ENCODE results near the gene AARS1. TPM values are rescaled to one million over a fixed set of nuclear protein-coding genes. Genes with fewer than 3 reads are reported as not detected.
"Not testable (repeated sequence)": the region's sequence is repeated elsewhere in the genome, so short reads cannot be mapped to it uniquely, and the experiment has no call there.

Gene AARS1
- total and polyA plus RNA-seq, 4 donors: 53.7 to 121 (median 64.0) TPM

GRCh38 chr16:70251629-70252354 is 37.5 kb downstream of the AARS1 start, which contains the start of gene EXOSC6 (continued):
- TF ChIP-seq CTCF (IDR thresholded peaks at IDR 0.05; ENCODE audit: low read depth, low read length, missing input control) (peak; percentile 96), MAX (IDR thresholded peaks at IDR 0.05) (peak; percentile 56), HNF4G (IDR thresholded peaks at IDR 0.05) (no peak), SP1 (IDR thresholded peaks at IDR 0.05) (peak; percentile 34), RAD21 (IDR thresholded peaks at IDR 0.05) (peak; percentile 59 to 72)

GRCh38 chr16:70250748-70251628 is 38.3 kb downstream of the AARS1 start:
- H3K27ac ChIP-seq (ENCODE audit: low read depth in 1 of 2, low read length in 2 of 2): peak overlapping the region; percentile 76 to 78
- TF ChIP-seq TAF1 (conservative IDR thresholded peaks at IDR 0.05): no peak
- peak in 1 of 2 donors; percentile 43 for TF ChIP-seq RAD21 (IDR thresholded peaks at IDR 0.05)
- TF ChIP-seq EGR1 (IDR thresholded peaks at IDR 0.05; ENCODE audit: low read depth in 2 of 2): no peak
- TF ChIP-seq FOXA2 (IDR thresholded peaks at IDR 0.05): no peak
- H3K27me3 ChIP-seq (ENCODE audit: control insufficient read depth in 4 of 4, insufficient read depth in 4 of 4, low read length in 3 of 4): no peaks in the 10 kb centered on the region
- H3K9me3 ChIP-seq (ENCODE audit: control insufficient read depth in 4 of 4, low read length in 3 of 4): no peaks in the 10 kb centered on the region
- peak overlapping the region; percentile 66 to 71 for H3K9ac ChIP-seq (ENCODE audit: low read depth in 1 of 2, low read length in 2 of 2)
- H3K4me1 ChIP-seq (ENCODE audit: control insufficient read depth in 4 of 4, insufficient read depth in 4 of 4, low read length in 3 of 4): peaks cover 6 to 16% (median 13%) of the 10 kb centered on the region in 4 donors
- H3K36me3 ChIP-seq (ENCODE audit: control insufficient read depth in 4 of 4, insufficient read depth in 3 of 4, low read depth in 1 of 4, low read length in 3 of 4): peaks cover 23 to 37% (median 25%) of the 10 kb centered on the region in 4 donors
- H3K4me3 ChIP-seq (ENCODE audit: low read depth in 1 of 3, low read length in 3 of 3): peak overlapping the region; percentile 49 to 97 (median 84)
- WGBS: under 1% methylated on average over 92 of the region's 92 CpGs
- DNase-seq (ENCODE audit: low spot score): peak; percentile 57

GRCh38 chr16:70249697-70250096 is 39.6 kb downstream of the AARS1 start:
- not testable (repeated sequence) for DNase-seq (ENCODE audit: low spot score); H3K4me3 ChIP-seq (ENCODE audit: low read depth in 1 of 3, low read length in 3 of 3); H3K9ac ChIP-seq (ENCODE audit: low read depth in 1 of 2, low read length in 2 of 2); H3K9me3 ChIP-seq (ENCODE audit: control insufficient read depth in 4 of 4, low read length in 3 of 4); H3K27ac ChIP-seq (ENCODE audit: low read depth in 1 of 2, low read length in 2 of 2); H3K27me3 ChIP-seq (ENCODE audit: control insufficient read depth in 4 of 4, insufficient read depth in 4 of 4, low read length in 3 of 4)
- Histone ChIP-seq H3K4me1 (ENCODE audit: control insufficient read depth in 4 of 4, insufficient read depth in 4 of 4, low read length in 3 of 4) (peaks cover 6 to 16% (median 13%) of the 10 kb centered on the region in 4 donors), H3K36me3 (ENCODE audit: control insufficient read depth in 4 of 4, insufficient read depth in 3 of 4, low read depth in 1 of 4, low read length in 3 of 4) (peaks cover 15 to 26% (median 16%) of the 10 kb centered on the region in 4 donors)
- WGBS: 84% methylated on average over 4 of the region's 4 CpGs

- H3K36me3 ChIP-seq (ENCODE audit: control insufficient read depth in 4 of 4, insufficient read depth in 3 of 4, low read depth in 1 of 4, low read length in 3 of 4); H3K4me3 ChIP-seq (ENCODE audit: low read depth in 1 of 3, low read length in 3 of 3); H3K9ac ChIP-seq (ENCODE audit: low read depth in 1 of 2, low read length in 2 of 2); H3K27me3 ChIP-seq (ENCODE audit: control insufficient read depth in 4 of 4, insufficient read depth in 4 of 4, low read length in 3 of 4); H3K27ac ChIP-seq (ENCODE audit: low read depth in 1 of 2, low read length in 2 of 2); DNase-seq (ENCODE audit: low spot score); H3K4me1 ChIP-seq (ENCODE audit: control insufficient read depth in 4 of 4, insufficient read depth in 4 of 4, low read length in 3 of 4); H3K9me3 ChIP-seq (ENCODE audit: control insufficient read depth in 4 of 4, low read length in 3 of 4): not testable (repeated sequence)
Measured at GRCh38 chr16:70238773-70239172, 50.5 kb downstream of the AARS1 start.

- H3K36me3 ChIP-seq (ENCODE audit: control insufficient read depth in 4 of 4, insufficient read depth in 3 of 4, low read depth in 1 of 4, low read length in 3 of 4); H3K9ac ChIP-seq (ENCODE audit: low read depth in 1 of 2, low read length in 2 of 2); H3K27me3 ChIP-seq (ENCODE audit: control insufficient read depth in 4 of 4, insufficient read depth in 4 of 4, low read length in 3 of 4); H3K9me3 ChIP-seq (ENCODE audit: control insufficient read depth in 4 of 4, low read length in 3 of 4); H3K4me3 ChIP-seq (ENCODE audit: low read depth in 1 of 3, low read length in 3 of 3); H3K27ac ChIP-seq (ENCODE audit: low read depth in 1 of 2, low read length in 2 of 2); H3K4me1 ChIP-seq (ENCODE audit: control insufficient read depth in 4 of 4, insufficient read depth in 4 of 4, low read length in 3 of 4); DNase-seq (ENCODE audit: low spot score): not testable (repeated sequence)
- WGBS: 54% methylated on average over 2 of the region's 3 CpGs
Measured at GRCh38 chr16:70231831-70232230, 57.5 kb downstream of the AARS1 start.
